Measurements from ENCODE around the gene CDC42SE2. TPM values are rescaled to one million over a fixed set of nuclear protein-coding genes. Genes with fewer than 3 reads are reported as not detected.

Gene CDC42SE2
- total and polyA plus RNA-seq, 2 experiments from 2014 or later: 24.2 to 36.2 TPM

DNA sequence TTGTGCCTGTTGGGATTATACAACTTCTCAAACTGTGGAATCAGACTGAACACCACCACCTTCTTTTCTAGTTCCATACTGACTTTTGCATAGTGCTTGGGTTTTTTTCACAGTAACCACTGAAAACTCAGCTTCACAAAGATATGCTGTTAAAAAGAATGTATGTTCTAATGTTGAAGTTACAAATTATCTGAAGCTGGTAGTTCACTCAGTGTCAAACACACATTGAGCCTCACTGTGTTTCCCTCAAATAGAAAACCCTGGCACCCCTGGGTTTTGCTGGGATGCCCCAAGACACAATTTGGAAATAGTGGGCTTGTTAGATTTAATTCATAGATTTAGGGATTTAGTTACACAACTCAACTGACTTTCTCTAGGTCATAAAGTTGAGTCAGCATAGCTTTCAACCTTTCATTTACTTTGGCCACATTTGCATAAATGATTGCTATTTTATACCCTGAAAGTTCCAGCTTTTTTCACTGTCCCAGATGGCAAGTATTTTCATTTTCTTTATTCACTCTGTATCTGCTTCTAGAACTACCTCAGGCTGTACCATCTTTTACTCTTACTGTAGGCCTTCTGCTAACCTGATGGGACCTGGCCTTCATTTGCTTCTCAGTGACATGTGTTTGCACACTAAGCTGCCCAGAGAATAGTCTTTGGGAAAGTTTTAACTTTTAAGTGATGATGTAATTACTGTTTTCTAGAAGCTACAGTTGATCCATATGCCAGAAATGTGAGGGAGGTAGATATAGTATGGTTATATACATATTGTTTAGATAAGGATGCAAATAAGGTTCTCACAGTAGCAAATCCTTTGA is 115.1 kb downstream of the CDC42SE2 start (continued):
- TF ChIP-seq, protein P1, sequence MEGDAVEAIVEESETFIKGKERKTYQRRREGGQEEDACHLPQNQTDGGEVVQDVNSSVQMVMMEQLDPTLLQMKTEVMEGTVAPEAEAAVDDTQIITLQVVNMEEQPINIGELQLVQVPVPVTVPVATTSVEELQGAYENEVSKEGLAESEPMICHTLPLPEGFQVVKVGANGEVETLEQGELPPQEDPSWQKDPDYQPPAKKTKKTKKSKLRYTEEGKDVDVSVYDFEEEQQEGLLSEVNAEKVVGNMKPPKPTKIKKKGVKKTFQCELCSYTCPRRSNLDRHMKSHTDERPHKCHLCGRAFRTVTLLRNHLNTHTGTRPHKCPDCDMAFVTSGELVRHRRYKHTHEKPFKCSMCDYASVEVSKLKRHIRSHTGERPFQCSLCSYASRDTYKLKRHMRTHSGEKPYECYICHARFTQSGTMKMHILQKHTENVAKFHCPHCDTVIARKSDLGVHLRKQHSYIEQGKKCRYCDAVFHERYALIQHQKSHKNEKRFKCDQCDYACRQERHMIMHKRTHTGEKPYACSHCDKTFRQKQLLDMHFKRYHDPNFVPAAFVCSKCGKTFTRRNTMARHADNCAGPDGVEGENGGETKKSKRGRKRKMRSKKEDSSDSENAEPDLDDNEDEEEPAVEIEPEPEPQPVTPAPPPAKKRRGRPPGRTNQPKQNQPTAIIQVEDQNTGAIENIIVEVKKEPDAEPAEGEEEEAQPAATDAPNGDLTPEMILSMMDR (conservative IDR thresholded peaks at IDR 0.05; ENCODE audit: low read depth in 2 of 2): no peak
- TF ChIP-seq, protein P2, sequence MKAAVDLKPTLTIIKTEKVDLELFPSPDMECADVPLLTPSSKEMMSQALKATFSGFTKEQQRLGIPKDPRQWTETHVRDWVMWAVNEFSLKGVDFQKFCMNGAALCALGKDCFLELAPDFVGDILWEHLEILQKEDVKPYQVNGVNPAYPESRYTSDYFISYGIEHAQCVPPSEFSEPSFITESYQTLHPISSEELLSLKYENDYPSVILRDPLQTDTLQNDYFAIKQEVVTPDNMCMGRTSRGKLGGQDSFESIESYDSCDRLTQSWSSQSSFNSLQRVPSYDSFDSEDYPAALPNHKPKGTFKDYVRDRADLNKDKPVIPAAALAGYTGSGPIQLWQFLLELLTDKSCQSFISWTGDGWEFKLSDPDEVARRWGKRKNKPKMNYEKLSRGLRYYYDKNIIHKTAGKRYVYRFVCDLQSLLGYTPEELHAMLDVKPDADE (IDR thresholded peaks at IDR 0.05): no peak
- TF ChIP-seq STAT1 (IDR thresholded peaks at IDR 0.05; ENCODE audit: unreplicated experiment): no peak

DNA sequence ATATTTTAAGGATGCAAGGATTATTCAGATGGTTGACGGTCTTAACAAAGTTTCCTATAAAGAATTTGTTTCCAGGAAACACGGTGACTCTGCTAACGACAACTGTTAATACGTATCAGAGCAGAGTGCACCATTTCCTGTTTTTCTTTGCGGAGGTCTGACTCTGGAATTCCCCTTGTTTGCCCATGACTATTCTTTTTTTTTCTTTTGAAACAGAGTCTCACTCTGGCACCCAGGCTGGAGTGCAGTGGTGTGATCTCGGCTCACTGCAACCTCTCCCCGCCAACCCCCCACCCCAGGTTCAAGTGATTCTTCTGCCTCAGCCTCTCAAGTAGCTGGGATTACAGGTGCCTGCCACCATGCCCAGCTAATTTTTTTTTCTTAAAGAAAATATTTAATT is 115.9 kb downstream of the CDC42SE2 start:
- peaks cover 3% of the 10 kb centered on the region for H3K27me3 Mint-ChIP-seq (ENCODE audit: insufficient read depth, low read depth, poor library complexity)
- ATAC-seq (no peak), DNase-seq (ENCODE audit: low spot score) (no peak)
- Histone ChIP-seq H4K20me1 (replicated peaks; ENCODE audit: insufficient read depth) (no peaks in the 10 kb centered on the region), H2AFZ (no peak overlapping the region), H3K27ac (ENCODE audit: low read depth) (no peak overlapping the region), H3K4me1 (ENCODE audit: insufficient read depth) (peaks cover 5% of the 10 kb centered on the region), H3K4me2 (no peak overlapping the region), H3K9me2 (ENCODE audit: insufficient read depth) (no peaks in the 10 kb centered on the region), H3K27me3 (ENCODE audit: insufficient read depth) (no peaks in the 10 kb centered on the region), H3F3A (replicated peaks; ENCODE audit: low read depth) (no peaks in the 10 kb centered on the region), H3K79me2 (replicated peaks; ENCODE audit: insufficient read depth) (0 out of 2 replicates have a peak, but pooled peaks cover 9% of the 10 kb centered on the region), H3K4me3 (no peak overlapping the region), H3K36me3 (ENCODE audit: insufficient read depth) (no peaks in the 10 kb centered on the region)
- no peak overlapping the region for H3K4me3 Mint-ChIP-seq
- H3K4me1 Mint-ChIP-seq: peaks cover 16% of the 10 kb centered on the region; the same call in 2 of the 3 replicates
- H3K9me3 Mint-ChIP-seq: no peaks in the 10 kb centered on the region
- H3K27ac Mint-ChIP-seq: no peak overlapping the region; the same call in 1 of the 2 replicates
- H3K36me3 Mint-ChIP-seq (ENCODE audit: low read depth): no peaks in the 10 kb centered on the region
- TF ChIP-seq CREB1 (CRISPR knock-in tag; IDR thresholded peaks at IDR 0.05; ENCODE audit: low read depth) (no peak), NANOG (IDR thresholded peaks at IDR 0.05; ENCODE audit: borderline replicate concordance) (no peak), ZNF331 (CRISPR knock-in tag; IDR thresholded peaks at IDR 0.05; ENCODE audit: low read depth) (no peak), JUNB (IDR thresholded peaks at IDR 0.05; ENCODE audit: unreplicated experiment) (no peak), ZNF114 (CRISPR knock-in tag; IDR thresholded peaks at IDR 0.05) (no peak), STAT1 (IDR thresholded peaks at IDR 0.05; ENCODE audit: unreplicated experiment) (no peak)
- TF ChIP-seq, protein P3, sequence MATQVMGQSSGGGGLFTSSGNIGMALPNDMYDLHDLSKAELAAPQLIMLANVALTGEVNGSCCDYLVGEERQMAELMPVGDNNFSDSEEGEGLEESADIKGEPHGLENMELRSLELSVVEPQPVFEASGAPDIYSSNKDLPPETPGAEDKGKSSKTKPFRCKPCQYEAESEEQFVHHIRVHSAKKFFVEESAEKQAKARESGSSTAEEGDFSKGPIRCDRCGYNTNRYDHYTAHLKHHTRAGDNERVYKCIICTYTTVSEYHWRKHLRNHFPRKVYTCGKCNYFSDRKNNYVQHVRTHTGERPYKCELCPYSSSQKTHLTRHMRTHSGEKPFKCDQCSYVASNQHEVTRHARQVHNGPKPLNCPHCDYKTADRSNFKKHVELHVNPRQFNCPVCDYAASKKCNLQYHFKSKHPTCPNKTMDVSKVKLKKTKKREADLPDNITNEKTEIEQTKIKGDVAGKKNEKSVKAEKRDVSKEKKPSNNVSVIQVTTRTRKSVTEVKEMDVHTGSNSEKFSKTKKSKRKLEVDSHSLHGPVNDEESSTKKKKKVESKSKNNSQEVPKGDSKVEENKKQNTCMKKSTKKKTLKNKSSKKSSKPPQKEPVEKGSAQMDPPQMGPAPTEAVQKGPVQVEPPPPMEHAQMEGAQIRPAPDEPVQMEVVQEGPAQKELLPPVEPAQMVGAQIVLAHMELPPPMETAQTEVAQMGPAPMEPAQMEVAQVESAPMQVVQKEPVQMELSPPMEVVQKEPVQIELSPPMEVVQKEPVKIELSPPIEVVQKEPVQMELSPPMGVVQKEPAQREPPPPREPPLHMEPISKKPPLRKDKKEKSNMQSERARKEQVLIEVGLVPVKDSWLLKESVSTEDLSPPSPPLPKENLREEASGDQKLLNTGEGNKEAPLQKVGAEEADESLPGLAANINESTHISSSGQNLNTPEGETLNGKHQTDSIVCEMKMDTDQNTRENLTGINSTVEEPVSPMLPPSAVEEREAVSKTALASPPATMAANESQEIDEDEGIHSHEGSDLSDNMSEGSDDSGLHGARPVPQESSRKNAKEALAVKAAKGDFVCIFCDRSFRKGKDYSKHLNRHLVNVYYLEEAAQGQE (IDR thresholded peaks at IDR 0.05; ENCODE audit: unreplicated experiment): no peak
- TF ChIP-seq, protein P4, sequence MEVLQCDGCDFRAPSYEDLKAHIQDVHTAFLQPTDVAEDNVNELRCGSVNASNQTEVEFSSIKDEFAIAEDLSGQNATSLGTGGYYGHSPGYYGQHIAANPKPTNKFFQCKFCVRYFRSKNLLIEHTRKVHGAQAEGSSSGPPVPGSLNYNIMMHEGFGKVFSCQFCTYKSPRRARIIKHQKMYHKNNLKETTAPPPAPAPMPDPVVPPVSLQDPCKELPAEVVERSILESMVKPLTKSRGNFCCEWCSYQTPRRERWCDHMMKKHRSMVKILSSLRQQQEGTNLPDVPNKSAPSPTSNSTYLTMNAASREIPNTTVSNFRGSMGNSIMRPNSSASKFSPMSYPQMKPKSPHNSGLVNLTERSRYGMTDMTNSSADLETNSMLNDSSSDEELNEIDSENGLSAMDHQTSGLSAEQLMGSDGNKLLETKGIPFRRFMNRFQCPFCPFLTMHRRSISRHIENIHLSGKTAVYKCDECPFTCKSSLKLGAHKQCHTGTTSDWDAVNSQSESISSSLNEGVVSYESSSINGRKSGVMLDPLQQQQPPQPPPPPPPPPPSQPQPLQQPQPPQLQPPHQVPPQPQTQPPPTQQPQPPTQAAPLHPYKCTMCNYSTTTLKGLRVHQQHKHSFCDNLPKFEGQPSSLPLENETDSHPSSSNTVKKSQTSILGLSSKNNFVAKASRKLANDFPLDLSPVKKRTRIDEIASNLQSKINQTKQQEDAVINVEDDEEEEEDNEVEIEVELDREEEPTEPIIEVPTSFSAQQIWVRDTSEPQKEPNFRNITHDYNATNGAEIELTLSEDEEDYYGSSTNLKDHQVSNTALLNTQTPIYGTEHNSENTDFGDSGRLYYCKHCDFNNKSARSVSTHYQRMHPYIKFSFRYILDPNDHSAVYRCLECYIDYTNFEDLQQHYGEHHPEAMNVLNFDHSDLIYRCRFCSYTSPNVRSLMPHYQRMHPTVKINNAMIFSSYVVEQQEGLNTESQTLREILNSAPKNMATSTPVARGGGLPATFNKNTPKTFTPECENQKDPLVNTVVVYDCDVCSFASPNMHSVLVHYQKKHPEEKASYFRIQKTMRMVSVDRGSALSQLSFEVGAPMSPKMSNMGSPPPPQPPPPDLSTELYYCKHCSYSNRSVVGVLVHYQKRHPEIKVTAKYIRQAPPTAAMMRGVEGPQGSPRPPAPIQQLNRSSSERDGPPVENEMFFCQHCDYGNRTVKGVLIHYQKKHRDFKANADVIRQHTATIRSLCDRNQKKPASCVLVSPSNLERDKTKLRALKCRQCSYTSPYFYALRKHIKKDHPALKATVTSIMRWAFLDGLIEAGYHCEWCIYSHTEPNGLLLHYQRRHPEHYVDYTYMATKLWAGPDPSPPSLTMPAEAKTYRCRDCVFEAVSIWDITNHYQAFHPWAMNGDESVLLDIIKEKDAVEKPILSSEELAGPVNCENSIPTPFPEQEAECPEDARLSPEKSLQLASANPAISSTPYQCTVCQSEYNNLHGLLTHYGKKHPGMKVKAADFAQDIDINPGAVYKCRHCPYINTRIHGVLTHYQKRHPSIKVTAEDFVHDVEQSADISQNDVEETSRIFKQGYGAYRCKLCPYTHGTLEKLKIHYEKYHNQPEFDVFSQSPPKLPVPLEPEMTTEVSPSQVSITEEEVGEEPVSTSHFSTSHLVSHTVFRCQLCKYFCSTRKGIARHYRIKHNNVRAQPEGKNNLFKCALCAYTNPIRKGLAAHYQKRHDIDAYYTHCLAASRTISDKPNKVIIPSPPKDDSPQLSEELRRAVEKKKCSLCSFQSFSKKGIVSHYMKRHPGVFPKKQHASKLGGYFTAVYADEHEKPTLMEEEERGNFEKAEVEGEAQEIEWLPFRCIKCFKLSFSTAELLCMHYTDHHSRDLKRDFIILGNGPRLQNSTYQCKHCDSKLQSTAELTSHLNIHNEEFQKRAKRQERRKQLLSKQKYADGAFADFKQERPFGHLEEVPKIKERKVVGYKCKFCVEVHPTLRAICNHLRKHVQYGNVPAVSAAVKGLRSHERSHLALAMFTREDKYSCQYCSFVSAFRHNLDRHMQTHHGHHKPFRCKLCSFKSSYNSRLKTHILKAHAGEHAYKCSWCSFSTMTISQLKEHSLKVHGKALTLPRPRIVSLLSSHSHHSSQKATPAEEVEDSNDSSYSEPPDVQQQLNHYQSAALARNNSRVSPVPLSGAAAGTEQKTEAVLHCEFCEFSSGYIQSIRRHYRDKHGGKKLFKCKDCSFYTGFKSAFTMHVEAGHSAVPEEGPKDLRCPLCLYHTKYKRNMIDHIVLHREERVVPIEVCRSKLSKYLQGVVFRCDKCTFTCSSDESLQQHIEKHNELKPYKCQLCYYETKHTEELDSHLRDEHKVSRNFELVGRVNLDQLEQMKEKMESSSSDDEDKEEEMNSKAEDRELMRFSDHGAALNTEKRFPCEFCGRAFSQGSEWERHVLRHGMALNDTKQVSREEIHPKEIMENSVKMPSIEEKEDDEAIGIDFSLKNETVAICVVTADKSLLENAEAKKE (CRISPR knock-in tag; IDR thresholded peaks at IDR 0.05): no peak
